Smooth muscle cell (in vitro differentiated cells): ENCODE measurements around the gene SCRT2. TPM values are rescaled to one million over a fixed set of nuclear protein-coding genes. Genes with fewer than 3 reads are reported as not detected.

Source experiments
- DNase-seq: peaks from one replicate; lab custom pipeline; 2025; ENCODE audit not compliant: unreplicated experiment; lab: John Stamatoyannopoulos, UW
- H2AFZ ChIP-seq: fragments of 200-600 bp; sonication (generic); 2 replicates; pipeline ENCODE4 v1.6.0; 2016; ENCODE audit warnings: antibody characterized with exemption, low read depth, mild to moderate bottlenecking
- H3F3A ChIP-seq: fragments of 200-600 bp; sonication (generic); 2 replicates; pipeline ENCODE4 v1.6.0; 2017; ENCODE audit warnings: antibody characterized with exemption, low read depth
- H3K27ac ChIP-seq: fragments of 200-600 bp; sonication (generic); 2 replicates; pipeline ENCODE4 v1.5.1; 2016; ENCODE audit warnings: low read depth, mild to moderate bottlenecking
- H3K27me3 ChIP-seq: fragments of 200-600 bp; sonication (generic); 2 replicates; pipeline ENCODE4 v1.6.1; 2016; ENCODE audit warnings: low read depth, mild to moderate bottlenecking
- H3K36me3 ChIP-seq: fragments of 200-600 bp; sonication (generic); 2 replicates; pipeline ENCODE4 v1.5.1; 2016; ENCODE audit warnings: low read depth
- H3K4me1 ChIP-seq: fragments of 200-600 bp; sonication (generic); 2 replicates; pipeline ENCODE4 v1.5.1; 2016; ENCODE audit warnings: low read depth
- H3K4me2 ChIP-seq: fragments of 200-600 bp; sonication (generic); 2 replicates; pipeline ENCODE4 v1.6.0; 2016; ENCODE audit warnings: mild to moderate bottlenecking
- H3K4me3 ChIP-seq: fragments of 200-600 bp; sonication (generic); 2 replicates; pipeline ENCODE4 v1.5.1; 2016; ENCODE audit warnings: mild to moderate bottlenecking
- H3K79me2 ChIP-seq: fragments of 200-600 bp; sonication (generic); 2 replicates; pipeline ENCODE4 v1.6.0; 2016; ENCODE audit warnings: low read depth, mild to moderate bottlenecking
- H3K9ac ChIP-seq: fragments of 200-600 bp; sonication (generic); 2 replicates; pipeline ENCODE4 v1.6.0; 2016; ENCODE audit warnings: low read depth
- H3K9me3 ChIP-seq: fragments of 200-600 bp; sonication (generic); replicated peaks from 2 replicates; pipeline ENCODE4 v1.5.1; 2016; ENCODE audit warnings: low read depth
- H4K20me1 ChIP-seq: fragments of 200-600 bp; sonication (generic); 2 replicates; pipeline ENCODE4 v1.6.0; 2016; ENCODE audit warnings: low read depth
- CTCF ChIP-seq: fragments of 200-600 bp; sonication (generic); IDR thresholded peaks from 2 replicates; pipeline ENCODE4 v1.5.1; 2017; ENCODE audit warnings: borderline replicate concordance, mild to moderate bottlenecking, antibody characterized with exemption; ENCODE audit not compliant: insufficient read depth, poor library complexity, severe bottlenecking
- WGBS: methylation state at CpG from one replicate; pipeline ENCODE4 v1.1.7; 2016; ENCODE audit warnings: low lambda C conversion rate; 5-methylcytosine and 5-hydroxymethylcytosine counted together
- polyA plus RNA-seq: library from polyadenylated mRNA; unstranded; fragments of >200 nt; fragmentation: Nextera tagmentation; extraction: Ambion mirVana; gene quantifications from 2 replicates; pipeline ENCODE4 v1.2.1, GENCODE V29; 2016
- total RNA-seq: library from RNA; depleted of rRNA; stranded (reverse); fragments of >200 nt; gene quantifications from 2 replicates; pipeline ENCODE4 v1.2.3, GENCODE V29; 2014

SCRT2 gene
- total and polyA plus RNA-seq, 2 experiments from 2014 or later = not detected

GRCh38 chr20:661474-662270 lies 13.9 kb downstream of the SCRT2 start:
- no peak overlapping the region for H2AFZ ChIP-seq
- H3K4me2 ChIP-seq = no peak overlapping the region
- no peaks in the 10 kb centered on the region for H4K20me1 ChIP-seq
- H3K36me3 ChIP-seq = no peaks in the 10 kb centered on the region
- no peak overlapping the region for H3K27ac ChIP-seq
- H3K4me3 ChIP-seq = no peak overlapping the region
- no peaks in the 10 kb centered on the region for H3K79me2 ChIP-seq
- H3K4me1 ChIP-seq = peaks cover 8% of the 10 kb centered on the region
- no peak overlapping the region for H3K9ac ChIP-seq
- 62% methylated on average over 25 of the region's 29 CpGs for WGBS
- H3K27me3 ChIP-seq = peaks cover 31% of the 10 kb centered on the region
- no peaks in the 10 kb centered on the region for H3F3A ChIP-seq
- no peaks in the 10 kb centered on the region for H3K9me3 ChIP-seq
- no peak for TF ChIP-seq CTCF
- no peak for DNase-seq

DNA sequence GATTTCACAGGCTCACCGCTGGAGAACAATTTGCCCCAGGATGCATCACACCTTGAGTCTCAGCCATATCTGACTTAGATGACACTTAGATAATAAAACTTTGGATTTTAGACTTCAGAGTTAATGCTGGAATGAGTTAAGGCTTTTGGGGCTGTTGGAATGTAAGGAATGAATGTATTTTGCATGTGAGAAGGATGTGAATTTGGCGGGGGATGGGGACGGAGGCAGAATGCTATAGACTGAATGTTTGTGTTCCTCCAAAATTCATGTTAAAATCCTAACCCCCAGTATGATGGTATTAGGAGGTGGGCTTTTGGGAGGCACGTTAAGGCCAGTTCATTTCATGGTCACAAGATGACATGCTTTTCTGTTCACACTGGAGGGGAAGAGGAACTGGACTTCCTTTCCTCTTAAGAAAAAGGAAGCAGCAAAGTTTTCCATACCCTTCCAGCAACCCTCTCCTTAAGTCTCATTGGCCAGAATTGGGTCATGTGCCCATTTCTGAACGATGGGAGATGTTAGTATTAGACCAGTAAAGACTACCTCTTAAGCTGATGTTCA lies 16.8 kb downstream of the SCRT2 start:
- no peaks in the 10 kb centered on the region for H3K36me3 ChIP-seq
- H3K4me1 ChIP-seq = peaks cover 8% of the 10 kb centered on the region
- WGBS = 24% methylated on average over 5 of the region's 5 CpGs
- H3F3A ChIP-seq = no peaks in the 10 kb centered on the region
- DNase-seq = no peak
- peaks cover 9% of the 10 kb centered on the region for H3K27me3 ChIP-seq
- no peaks in the 10 kb centered on the region for H3K9me3 ChIP-seq
- H3K79me2 ChIP-seq = no peaks in the 10 kb centered on the region
- H3K4me3 ChIP-seq = no peak overlapping the region
- H3K27ac ChIP-seq = no peak overlapping the region
- no peak overlapping the region for H3K4me2 ChIP-seq
- TF ChIP-seq CTCF = no peak
- no peak overlapping the region for H3K9ac ChIP-seq
- no peaks in the 10 kb centered on the region for H4K20me1 ChIP-seq
- no peak overlapping the region for H2AFZ ChIP-seq

- no peaks in the 10 kb centered on the region for H3F3A ChIP-seq
- no peak overlapping the region for H3K9ac ChIP-seq
- H3K36me3 ChIP-seq = no peaks in the 10 kb centered on the region
- DNase-seq = no peak
- 28% methylated on average over 2 of the region's 2 CpGs for WGBS
- H3K4me2 ChIP-seq = no peak overlapping the region
- no peak overlapping the region for H3K4me3 ChIP-seq
- no peak for TF ChIP-seq CTCF
- no peak overlapping the region for H2AFZ ChIP-seq
- H3K9me3 ChIP-seq = no peaks in the 10 kb centered on the region
- peaks cover 3% of the 10 kb centered on the region for H3K27me3 ChIP-seq
- H3K27ac ChIP-seq = no peak overlapping the region
- H3K79me2 ChIP-seq = no peaks in the 10 kb centered on the region
- no peaks in the 10 kb centered on the region for H4K20me1 ChIP-seq
- peaks cover 12% of the 10 kb centered on the region for H3K4me1 ChIP-seq
Observed at GRCh38 chr20:658202-658601, 17.4 kb downstream of the SCRT2 start.
